HuH-7 (cell line): ENCODE results near the gene HMGCS2.

Source experiments
- DNase-seq: peaks from one replicate; pipeline ENCODE4 v3.0.0; 2011; ENCODE audit warnings: low spot score

HMGCS2 gene

DNA sequence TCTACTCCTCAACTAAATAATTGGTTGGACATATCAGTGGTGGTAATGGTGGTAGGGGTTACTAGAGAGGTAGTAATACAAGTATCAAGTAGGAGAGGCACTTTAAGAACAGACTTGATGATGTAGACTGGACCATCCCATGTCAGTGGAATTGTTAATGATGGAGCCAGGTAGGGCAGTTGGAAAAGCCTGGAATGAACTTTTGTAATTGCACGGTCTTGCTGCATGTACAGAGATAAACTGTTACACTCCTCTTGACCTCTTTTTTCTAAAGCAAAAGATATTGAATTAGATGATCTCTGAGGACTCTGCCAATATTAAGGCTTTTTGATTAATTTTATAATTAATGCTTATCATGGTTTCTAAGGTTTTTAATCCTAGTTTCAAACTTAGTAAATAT, 5.8 kb downstream of the HMGCS2 start:
- DNase-seq: no peak

DNA sequence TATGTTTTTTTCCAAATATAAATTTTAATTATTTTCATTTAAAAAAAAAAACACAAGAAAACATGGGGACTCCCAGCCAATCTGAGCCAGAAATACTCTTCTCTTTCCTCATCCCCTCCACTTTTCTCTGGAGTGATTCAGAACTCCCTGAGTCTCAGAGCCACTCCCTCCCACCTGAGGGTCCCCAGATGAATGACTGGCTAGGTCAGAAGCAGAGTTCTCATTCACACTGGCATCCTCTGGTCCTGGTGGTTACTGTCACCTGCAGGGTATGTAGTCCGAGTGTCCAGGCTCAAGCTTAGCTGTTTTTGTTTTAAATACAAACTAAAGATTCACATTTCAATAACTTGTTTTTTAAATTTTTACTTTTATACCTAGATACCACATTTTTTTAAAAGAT, 6.3 kb downstream of the HMGCS2 start:
- no peak for DNase-seq

DNA sequence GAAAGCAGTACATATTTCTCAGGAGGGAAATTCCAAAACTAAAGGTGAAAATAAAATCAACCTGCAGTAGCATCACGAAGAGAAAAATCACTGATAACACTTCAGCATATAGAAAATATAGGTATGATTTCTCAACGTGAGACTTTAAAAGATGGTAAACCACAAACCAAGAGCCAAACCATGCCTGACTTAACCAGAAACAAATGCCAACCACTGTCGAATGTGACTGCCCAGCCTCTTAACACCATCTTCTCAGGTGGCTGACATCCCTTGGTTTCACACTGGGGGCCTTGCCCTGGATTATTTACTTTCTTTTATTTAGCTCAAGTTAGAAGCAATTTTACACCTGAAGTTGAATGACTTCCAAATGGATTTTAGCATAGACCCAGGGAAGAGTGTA, 10.1 kb downstream of the HMGCS2 start:
- no peak for DNase-seq

DNA sequence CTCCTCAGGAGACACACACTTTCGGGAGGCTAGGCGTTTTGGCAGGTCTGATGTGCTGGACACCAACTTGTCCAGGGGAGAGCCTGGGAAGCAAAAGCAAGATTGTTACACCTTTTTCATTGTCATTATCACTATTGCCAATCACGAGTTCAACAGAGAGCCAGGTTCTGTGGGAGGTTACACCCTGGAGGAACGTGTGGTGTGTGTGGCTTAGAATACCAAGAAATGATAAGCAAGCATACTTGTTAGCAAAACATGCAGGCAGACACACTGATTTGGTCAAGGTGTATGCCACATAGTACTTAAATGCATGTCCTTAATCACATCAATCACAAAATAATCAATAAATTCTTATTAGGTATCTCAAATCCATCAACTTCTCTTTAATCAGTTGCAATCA, 16.1 kb downstream of the HMGCS2 start:
- DNase-seq: no peak

DNA sequence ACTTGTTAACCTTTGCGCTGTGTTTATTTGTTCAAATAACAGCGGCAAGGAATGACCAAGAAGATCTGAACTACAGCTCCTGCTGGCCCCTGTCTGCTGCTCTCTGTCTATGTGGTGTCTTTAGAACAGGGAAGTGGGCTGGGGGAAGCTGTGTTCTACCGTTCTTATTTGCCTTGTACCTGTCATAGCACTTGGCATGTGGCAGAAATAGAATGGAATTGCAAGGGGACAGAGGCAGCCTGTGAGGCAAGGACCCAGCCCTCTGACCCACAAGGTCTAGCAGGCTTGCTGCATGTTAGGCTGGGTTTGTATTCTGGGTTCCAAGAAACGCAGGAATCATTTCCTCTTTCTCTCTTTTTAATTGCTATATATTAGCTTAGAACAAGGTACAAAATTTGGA, 20.7 kb downstream of the HMGCS2 start:
- no peak for DNase-seq

DNA sequence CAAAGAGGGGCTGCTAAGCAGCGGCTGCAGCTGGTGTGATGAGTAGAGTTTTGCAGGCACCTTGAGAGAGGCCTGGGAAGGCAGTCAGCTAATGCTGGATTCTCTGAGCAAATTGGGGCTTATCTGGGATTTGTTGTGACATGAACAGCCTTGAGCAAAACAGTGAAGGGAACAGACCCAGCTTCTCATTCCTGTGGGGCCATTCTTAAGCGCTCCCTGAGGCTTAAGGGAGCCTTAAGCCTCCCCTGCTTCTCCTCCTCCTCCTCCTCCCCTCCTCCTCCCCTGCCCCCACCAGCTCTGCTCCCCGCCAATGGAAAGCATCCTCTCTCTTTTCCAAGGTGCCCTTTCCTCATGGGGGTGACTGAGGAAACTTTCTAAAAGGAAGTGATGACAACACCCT, 21.3 kb downstream of the HMGCS2 start:
- no peak for DNase-seq

DNA sequence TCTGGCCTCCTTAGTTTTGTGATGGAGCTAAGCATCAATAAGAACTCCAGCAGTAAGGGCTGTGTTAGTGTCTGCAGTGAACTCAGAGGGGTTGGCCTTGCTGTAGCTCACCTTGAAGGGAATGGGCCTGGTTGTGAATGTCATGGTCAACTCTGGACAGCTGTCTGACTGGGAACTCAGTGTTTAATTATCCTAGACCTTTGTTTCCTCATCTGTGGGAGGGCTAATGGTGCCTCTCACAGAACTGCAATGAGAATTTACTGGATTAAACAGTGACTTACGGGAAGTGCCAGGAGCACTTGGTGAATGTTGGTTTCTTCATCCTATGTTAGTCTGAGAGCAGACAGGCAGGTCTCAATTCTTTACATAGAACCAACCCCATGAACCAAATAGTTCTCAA, 23.7 kb downstream of the HMGCS2 start:
- DNase-seq: no peak

DNA sequence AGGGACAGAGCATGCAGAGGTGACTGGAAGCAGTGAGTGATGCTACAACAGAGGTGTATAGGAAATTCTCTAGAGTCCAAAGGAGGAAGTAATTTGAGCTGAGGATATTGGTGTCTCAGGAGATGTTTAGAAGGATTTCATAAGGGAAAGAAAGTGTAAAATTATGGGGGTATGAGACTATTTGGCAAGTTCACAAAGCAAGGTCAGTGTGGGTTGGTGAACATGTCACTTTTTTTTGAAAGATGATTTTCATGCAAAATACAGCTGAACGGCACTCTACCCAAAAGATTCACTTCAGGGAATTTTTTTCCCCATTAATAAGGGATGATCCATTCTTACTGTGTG, 24.1 kb downstream of the HMGCS2 start:
- no peak for DNase-seq

DNA sequence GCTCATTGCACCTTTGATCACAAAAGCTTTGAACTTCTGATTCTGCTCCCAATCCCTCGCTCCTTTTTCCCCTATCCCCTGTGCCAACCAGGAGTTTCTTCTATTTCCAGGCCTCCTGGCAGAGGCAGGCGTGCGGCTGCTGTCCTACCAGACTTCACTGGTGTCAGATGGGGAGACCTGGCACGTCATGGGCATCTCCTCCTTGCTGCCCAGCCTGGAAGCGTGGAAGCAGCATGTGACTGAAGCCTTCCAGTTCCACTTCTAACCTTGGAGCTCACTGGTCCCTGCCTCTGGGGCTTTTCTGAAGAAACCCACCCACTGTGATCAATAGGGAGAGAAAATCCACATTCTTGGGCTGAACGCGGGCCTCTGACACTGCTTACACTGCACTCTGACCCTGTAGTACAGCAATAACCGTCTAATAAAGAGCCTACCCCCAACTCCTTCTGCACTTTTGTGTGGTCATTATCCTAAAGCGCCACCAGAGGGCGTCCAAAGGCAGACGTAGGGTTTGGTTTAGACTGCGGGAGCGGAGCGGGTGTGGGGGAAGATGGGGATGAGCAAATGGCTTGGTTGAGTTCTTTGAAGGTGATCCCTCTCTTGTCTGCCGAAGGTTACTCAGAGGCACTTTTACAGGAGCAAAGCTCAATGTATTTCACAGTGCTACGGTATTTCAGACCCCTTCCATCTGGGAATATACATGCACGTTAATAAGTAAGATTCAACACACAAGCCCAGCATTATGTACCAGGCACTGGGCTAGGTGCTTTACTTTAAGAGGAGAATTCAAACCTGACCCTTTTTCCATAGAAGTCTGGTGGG, 24.7 kb downstream of the HMGCS2 start:
- peak; percentile 72 for DNase-seq

DNA sequence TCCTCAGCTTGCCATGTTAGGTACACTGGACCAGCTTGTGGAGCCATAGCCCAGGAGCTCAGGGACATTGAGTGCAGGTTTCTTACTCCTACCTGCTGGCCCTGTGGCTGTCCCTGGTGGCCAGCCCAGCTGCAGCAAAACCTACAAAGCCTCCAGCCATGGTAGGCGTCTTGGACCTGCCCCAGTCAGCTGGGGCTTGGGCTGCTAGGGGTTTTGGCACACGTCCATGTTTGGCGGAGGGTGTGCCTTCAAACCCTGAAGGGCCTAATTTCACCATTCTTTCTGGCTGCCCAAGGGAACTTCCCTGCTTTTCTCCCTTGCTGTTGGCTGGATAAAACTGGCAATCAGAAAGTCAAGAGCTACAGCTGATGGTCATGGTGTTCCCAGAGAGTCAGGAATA, 25.4 kb downstream of the HMGCS2 start:
- DNase-seq: no peak

DNA sequence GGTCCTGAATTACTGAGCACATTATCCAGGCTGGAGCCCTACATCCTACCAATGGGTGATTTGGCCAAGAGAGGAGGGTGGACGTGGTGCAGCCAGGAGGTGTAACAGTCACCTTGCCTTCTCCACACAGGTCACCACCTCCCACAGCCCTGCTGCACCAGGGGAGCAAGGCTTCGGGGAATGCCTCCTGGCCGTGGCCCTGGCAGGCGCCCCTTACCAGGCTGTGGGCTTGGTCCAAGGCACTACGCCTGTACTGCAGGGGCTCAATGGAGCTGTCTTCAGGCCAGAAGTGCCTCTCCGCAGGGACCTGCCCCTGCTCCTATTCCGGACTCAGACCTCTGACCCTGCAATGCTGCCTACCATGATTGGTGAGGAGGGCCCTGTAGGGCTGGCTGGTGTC, 26.0 kb downstream of the HMGCS2 start:
- no peak for DNase-seq

DNA sequence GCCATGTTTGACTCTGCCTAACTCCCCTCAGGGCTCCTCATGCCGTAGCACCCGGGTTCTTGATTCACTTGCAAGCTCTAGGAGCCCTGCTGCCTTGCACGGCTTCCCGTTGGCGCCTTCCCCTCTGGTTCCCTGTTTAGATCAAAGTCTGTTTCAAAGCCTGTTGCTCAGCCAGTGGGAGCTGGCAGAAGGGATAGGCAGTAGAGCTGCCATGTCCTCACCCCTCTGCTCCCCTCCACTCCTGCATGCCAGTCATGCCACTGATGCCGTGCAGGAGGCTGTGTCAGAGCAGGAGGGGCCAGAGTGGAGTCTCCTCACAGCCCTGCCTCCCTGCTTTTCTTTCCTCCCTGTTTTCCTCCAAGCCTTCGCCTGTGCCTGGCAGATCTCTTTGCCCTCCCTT, 26.5 kb downstream of the HMGCS2 start:
- DNase-seq: no peak

DNA sequence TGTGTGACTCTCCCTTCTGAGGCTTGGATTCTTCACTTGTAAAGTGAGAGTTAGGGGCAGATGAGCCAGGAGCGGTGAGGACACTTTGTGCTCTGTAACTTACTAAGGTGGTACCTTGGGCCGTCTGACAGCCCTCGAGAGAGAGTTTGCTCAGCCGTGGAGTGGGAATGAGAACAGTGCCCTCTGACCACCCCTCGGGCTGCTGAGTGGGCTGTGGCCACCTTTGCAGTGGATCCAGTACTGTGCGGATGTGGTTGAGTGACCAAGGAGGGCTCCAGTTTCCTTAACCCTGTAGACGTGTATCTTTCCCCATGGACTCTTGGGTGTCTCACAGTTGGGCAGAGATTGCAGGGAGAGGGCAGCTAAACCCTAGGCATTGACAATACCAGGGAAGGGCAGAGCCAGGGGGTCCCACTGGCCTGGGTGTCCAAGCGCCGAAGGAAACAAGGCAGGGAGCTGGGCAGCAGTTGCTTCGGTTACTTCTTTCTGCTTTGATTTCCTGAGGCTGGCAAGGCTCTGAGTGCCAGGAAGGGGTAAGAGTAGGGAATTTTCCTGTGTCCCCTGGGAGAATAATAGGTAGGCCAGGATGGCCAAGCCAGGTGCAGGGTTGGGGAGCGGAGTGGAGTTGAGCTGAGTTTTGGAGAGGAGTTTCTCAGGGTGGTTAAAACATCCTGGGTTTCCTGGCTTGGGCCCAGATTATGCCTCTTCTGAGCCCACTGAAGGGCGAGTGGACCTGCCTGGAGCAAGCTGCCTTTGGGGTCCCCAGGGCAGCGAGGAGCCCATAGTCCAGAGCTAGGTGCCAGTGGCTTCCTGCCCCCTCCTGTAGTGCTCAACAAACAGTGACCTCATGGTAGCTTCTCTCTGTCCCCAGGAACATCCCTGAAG, 27.6 kb downstream of the HMGCS2 start:
- DNase-seq: no peak

DNA sequence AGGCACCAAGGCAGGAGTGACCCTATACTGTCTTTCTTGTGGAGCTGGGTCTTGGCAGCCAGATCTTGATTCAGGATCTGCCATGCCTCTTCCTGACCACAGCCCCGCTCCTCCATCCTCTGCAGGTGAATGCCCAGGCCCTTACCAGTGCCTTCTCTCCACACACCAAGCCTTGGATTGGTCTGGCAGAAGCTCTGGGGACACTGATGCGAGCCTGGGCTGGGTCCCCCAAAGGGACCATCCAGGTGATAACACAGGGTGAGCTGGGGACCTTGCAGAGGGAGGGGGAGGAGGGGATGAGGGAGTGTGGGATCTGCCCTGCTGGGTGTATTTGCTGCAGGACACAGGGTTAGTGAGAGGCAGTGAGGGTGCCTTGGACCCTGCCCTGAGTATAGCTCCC, 28.4 kb downstream of the HMGCS2 start:
- no peak for DNase-seq

DNA sequence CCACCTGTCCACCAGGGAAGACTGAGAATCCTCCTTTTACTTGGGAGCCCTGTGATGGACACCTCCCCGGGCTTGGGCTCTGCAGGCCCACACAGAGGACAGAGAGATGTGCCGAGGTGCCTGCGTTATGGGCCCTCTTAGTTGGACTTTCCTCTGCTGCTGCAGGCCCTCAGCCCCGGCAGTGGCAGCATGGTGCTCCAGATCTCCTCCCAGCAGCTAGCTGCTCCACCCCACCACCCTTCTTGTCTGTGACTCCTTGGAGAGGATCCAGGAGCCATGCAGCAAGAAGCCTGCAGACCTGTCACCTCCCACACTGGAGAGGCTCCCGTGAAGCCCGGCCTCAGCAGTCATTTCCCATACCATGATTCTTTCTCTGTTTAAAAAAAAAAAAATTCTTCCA, 29.6 kb downstream of the HMGCS2 start:
- no peak for DNase-seq

DNA sequence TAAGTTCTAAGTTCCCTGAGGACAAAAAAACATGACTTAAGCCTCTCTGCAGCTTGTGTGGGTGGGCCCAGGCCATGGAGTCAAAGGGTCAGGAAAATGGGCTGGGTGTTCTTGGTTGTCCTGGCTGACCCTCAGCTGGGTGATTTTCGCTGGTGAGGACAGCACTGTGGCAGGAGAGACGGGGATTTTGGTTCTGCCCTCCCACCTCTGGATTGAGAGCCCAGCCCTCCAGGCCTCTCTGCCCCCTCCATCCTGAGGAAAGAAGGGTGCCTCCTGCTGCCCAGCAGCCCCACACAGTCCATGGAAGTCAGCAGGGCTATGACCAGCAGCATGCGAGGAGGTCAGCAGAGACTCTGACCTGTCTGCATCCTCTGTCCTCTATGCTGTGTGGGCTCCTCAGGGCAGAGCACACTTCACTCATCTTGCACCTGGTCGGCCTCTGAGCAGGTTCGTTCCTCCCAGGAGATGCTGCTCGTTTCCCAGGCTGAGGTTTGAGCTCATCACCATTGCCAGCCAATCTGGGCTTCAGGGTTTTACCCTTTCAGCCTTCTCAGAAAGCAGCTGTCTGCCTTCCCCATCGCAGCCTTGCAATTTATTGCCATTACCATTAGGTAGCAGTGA, 30.5 kb downstream of the HMGCS2 start:
- DNase-seq: no peak

DNA sequence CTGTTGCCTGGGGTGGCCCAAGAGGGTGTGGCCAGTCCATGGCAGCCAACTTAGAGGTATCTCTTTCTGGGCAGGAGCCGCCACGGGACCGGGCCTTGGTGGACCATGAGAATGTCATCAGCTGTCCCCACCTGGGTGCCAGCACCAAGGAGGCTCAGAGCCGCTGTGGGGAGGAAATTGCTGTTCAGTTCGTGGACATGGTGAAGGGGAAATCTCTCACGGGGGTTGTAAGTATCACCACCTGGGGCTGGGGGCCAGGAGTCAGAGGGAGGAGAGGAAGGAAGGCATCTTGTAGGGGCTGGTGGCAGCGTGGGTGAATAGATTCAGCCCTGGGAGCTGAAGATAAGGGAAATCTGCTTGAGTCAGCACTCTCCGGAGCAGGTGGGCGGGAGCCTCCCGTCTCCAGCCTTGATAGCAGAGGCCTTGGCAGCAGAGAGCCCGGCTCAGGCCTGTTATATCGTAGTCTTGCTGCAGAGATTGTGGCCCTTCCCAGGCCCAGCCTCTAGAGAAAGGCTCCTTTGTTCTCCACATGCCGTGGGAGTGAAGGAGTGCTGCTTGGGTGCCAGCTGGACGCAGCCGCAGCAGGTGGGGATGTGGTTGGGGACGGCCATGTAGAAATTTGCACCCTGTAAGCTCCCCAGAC, 31.5 kb downstream of the HMGCS2 start:
- no peak for DNase-seq

DNA sequence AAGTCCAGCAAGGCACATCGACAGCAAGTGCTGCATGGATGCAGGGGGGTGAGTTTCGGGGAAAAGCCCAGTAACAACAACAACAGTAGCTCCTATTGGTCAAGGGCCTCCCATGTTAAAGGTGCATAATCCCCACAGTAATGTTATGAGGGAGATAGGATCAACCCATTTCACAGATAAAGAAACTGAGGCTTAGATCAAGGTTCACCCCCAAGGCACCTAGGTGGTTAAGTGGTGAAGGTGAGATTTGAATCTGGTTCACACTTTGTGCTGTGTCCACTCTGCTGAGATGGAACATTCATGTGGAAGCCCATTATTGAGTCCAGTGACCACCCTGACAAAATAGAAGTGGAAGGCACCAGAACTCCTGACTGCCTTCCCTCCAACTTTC, 32.1 kb downstream of the HMGCS2 start:
- no peak for DNase-seq

DNA sequence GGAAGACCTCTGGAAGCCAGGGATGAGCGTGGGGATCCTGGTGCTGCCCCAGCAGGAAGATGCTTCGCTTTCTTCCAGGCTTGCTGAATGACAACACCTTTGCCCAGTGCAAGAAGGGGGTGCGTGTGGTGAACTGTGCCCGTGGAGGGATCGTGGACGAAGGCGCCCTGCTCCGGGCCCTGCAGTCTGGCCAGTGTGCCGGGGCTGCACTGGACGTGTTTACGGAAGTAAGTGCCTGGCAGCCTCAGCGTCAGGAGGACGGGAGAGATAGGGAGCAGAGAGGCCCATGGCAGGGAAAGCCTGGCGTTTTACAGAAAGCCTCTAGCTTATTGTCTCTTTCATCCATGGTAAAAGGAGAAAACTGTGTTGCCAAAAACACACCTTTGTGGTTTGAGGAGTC, 33.5 kb downstream of the HMGCS2 start:
- DNase-seq: no peak

DNA sequence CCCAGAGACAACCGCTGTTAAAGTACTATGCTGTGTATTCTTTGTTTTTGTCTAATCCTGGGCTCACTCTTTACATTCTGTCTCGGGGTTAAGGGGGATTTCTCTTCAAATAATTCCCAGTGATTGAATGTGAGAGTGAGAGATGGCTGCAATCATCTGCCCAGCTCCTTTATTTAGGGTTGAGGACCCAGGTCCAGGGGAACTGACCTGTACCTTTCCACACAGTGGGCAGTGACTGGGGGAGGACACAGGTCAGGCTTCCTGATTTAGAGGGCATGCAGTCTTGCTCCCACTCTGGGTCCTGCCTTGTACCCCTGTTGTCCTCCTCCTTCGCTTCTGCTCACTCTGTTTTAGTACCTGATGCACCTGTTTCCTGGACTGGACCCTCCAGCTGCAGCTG, 35.0 kb downstream of the HMGCS2 start:
- DNase-seq: no peak

DNA sequence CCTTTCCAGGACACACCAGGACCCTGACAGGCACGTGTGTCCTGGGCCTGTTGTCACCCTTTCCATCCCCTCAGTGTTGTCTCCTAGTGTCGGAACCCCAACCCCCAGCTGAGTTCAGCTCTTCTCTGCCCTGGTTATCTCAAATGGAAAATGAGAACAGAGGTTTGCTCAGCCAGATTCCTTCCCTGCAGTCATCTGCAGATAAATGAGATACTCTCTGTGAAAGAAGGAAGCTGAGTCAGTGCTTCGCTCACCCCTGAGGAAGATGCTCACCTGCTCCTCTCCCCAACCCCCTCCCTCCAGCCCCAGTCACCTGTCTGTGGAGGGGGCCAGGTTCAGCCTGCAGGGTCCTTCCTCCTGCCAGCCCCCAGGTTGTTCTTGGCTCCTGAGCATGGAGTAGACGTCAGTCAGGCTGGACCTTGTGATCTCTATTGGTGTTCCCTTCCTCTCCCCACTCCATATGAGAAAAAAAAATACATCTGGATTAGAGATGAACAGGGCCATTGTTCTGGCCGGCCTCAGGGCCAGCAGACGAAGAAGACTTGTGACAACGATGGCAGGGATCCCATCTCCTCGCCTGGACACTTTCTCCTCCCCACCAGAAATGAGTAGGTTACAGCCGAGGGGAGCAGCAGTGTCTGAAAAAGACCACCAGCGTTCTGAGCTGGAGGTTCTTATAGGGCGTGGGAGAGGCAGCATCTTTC, 36.1 kb downstream of the HMGCS2 start:
- no peak for DNase-seq
